ENCODE data around the gene NEO1.

The NEO1 gene

DNA sequence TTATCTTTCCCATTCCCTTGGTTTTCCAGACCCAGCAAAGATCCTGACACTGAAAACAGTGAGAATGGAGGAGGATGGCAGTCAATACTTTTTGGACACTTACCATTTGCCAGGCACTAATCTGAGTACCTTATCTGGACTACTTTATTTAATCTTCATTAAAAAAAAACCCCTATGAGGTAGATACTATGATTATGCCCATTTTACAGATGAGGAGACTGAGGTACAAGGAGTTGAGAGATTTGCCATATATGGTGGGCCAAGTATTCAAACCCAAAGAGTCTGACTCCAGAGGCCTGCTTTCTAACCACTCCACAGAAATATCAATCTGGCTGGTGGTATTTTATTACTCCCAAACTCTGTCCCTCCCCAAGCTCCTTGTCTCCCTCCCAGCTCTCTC is 296.9 kb downstream of the NEO1 start:
- DNase-seq (ENCODE audit: extremely low spot score), result no peak
- TF ChIP-seq, protein P1, sequence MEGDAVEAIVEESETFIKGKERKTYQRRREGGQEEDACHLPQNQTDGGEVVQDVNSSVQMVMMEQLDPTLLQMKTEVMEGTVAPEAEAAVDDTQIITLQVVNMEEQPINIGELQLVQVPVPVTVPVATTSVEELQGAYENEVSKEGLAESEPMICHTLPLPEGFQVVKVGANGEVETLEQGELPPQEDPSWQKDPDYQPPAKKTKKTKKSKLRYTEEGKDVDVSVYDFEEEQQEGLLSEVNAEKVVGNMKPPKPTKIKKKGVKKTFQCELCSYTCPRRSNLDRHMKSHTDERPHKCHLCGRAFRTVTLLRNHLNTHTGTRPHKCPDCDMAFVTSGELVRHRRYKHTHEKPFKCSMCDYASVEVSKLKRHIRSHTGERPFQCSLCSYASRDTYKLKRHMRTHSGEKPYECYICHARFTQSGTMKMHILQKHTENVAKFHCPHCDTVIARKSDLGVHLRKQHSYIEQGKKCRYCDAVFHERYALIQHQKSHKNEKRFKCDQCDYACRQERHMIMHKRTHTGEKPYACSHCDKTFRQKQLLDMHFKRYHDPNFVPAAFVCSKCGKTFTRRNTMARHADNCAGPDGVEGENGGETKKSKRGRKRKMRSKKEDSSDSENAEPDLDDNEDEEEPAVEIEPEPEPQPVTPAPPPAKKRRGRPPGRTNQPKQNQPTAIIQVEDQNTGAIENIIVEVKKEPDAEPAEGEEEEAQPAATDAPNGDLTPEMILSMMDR (IDR thresholded peaks at IDR 0.05; ENCODE audit: control extremely low read depth, extremely low read depth, low read depth, missing control alignments), result no peak
- ChIA-PET POLR2A (no interaction called here), CTCF (no interaction called here)

DNA sequence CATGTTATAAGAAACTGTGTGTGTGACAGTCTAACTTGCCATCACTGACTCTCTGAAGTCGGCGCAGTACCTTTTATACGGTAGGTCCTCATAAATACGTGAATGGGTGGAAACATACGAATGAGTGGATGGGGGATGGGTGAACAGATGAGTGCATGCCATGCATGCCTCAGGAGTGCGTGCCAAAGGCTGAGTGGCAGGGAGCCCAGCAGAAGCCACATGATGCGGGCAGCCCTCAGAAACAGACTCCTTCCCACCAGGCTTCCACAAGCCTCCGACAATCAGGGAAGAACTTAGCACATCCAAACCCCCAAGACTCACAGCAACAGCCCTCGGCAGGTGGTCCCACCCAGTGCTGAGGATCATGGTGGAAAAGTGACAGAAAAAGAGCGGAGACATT is 299.8 kb downstream of the NEO1 start:
- POLR2A ChIA-PET, result no interaction called here
- TF ChIP-seq, protein P1 (IDR thresholded peaks at IDR 0.05; ENCODE audit: control extremely low read depth, extremely low read depth, low read depth, missing control alignments), result no peak
- no peak for DNase-seq (ENCODE audit: extremely low spot score)

DNA sequence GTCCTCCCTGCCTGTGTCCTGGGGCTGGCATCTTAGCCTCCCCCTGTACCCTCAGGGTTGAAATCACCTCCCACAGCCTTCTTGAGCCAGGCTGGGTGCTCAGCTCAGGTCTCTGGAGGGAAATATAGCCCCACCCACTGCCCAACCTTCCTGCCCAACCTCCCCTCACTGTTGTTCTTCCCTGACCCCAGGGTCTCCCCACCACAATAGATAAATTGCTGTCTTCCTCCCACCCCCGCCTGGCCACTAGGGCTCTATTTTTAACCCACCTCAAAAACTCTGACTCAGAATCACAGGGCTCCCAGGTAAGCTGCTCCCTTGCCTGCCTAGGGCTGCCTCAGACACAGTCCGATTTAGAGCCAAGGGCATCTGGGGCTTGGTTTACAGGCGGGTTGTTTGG is 301.5 kb downstream of the NEO1 start:
- ChIA-PET POLR2A (no interaction called here), CTCF (interaction anchor here (1.2 kb wide), 1 partner anchor 31 kb away, joined by 3 read pairs; no protein-coding TSS in a partner anchor)
- no peak for DNase-seq (ENCODE audit: extremely low spot score)
- TF ChIP-seq, protein P1 (IDR thresholded peaks at IDR 0.05; ENCODE audit: control extremely low read depth, extremely low read depth, low read depth, missing control alignments), result no peak

More for the DNA sequence above, 299.8 kb downstream of the NEO1 start:
- CTCF ChIA-PET, result no interaction called here

DNA sequence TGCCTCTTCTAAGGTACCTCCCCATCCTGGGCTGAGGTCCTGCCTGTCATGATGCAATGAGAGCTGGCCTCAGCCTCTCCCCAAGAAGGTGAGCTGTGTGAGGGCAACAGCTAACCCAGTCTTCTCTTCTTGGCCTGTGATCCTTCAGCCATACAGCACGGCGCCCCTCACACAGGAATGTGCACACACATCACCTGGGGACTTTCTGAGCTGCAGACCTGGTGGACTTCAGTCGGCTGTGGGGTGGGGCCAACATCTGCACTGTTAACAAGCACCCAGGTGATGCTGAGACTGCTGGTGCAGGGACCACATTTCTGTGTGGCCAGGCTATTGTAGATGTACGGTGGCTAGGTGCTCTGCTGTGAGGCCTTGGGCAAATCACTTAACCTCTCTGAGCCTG is 302.0 kb downstream of the NEO1 start:
- ChIA-PET POLR2A (no interaction called here), CTCF (interaction anchor here (1.2 kb wide), 1 partner anchor 31 kb away, joined by 3 read pairs; no protein-coding TSS in a partner anchor)
- TF ChIP-seq, protein P1 (IDR thresholded peaks at IDR 0.05; ENCODE audit: control extremely low read depth, extremely low read depth, low read depth, missing control alignments), result no peak
- DNase-seq (ENCODE audit: extremely low spot score), result no peak
